SK-N-DZ (cell line): ENCODE results near the gene ASTN2.

Experiments used
- DNase-seq: peaks from one replicate; pipeline ENCODE4 v3.0.0-alpha.2; 2015; ENCODE audit warnings: low spot score

Gene ASTN2

GRCh38 chr9:116491219-116491618 lies 923.6 kb downstream of the ASTN2 start:
- no peak for DNase-seq

- DNase-seq, result no peak
Measured at GRCh38 chr9:116490321-116490720, 924.5 kb downstream of the ASTN2 start.

DNA sequence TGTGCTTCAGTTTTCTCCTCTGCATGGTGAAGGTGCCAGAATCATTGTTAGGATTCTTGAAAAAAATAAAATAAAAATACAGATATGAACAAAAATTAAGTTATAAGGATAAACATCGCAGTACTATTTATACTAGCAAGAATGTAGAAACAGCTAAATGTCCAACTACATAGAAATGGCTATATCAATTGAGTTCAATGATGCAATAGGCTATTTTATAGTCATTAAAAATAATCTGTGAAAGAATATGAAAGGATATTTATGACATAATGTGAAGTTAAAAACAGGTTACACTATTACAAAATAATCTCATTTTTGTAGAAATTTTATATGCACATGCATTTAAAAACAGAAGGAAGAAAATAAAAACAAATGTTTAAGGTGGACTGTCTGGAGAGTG lies 926.5 kb downstream of the ASTN2 start:
- no peak for DNase-seq

- DNase-seq, result no peak
Measured at GRCh38 chr9:116484492-116485061, 930.3 kb downstream of the ASTN2 start.

GRCh38 chr9:116483622-116484491 lies 931.0 kb downstream of the ASTN2 start:
- no peak for DNase-seq

DNA sequence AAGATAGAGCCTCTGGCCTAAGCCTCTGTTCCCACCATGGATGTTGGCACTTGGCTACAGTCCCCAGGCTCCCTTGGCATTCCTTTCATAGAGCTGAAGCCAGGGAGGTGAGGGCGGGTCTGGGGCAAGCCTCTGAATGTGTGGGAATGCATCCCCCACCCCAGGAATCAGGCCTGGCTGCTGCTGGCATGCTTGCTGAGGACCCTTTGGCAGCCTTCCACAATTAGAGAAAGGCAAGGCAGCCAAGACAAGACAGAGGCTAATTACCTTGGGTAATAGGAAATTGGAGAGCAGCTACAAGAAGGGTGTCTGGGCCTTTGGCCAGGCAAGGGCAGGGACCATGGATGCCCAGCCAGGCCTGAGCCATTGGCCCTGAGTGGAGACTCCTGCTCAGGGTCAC lies 932.1 kb downstream of the ASTN2 start:
- no peak for DNase-seq

GRCh38 chr9:116480700-116481099 lies 934.2 kb downstream of the ASTN2 start:
- DNase-seq, result no peak

DNA sequence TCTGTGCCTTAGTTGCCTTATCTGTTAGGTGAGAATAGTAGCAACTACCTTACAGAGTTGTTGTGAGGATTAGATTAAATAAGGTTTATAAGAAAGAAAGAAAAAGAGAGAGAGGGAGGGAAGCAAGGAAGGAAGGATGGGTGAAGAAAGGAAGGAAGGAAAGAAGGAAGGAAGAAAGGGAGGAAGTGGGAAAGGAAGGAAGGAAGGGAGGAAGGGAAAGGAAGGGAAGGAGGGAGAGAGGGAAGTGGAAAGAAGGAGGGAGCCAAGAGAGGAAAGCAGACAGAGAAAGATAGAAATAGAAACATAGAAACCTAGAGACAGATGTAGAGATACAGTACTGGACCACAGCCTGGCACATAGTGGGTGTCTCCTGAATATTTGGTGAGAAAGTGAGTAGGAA lies 934.9 kb downstream of the ASTN2 start:
- no peak for DNase-seq

- DNase-seq, result no peak
Measured at GRCh38 chr9:116479056-116479544, 935.8 kb downstream of the ASTN2 start.

- no peak for DNase-seq
Measured at GRCh38 chr9:116477584-116478141, 937.2 kb downstream of the ASTN2 start.

- no peak for DNase-seq
Measured at GRCh38 chr9:116476935-116477381, 937.9 kb downstream of the ASTN2 start.

DNA sequence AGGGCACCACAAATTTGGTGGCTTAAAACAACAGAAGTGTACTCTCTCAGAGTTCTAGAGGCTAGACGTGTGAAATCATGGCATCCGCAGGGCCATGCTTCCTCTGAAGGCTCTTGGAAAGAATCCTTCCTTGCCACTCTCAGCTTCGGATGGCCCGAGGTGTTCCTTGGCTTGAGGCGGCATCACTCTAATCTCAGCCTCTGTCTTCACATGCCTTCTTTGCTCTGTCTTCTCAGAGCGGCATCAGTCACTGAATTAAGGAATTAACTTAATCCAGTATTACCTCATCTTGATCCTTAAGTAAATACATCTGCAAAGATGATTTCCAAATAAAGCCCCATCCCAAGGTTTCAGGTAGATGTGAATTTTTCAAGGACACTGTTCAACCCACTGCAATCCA lies 938.9 kb downstream of the ASTN2 start:
- DNase-seq, result no peak

DNA sequence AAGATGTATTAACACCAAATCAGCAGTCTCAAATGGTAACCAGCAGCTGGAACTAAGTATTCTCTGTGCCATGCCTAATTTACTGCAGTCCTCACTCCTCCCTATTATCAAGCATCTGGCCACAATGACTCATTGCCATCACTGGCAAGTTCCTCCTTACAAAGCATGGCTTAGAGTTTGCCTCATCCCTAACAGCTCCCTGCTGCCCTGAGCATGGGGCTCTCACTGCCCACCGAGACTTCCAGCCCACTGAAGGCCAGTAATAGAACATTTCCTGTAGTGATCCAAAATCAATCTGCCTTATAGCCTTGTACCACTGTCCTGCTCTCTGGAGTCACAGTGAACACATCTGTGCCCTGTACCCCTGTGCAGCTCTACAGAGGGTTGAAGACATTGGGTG lies 939.7 kb downstream of the ASTN2 start:
- no peak for DNase-seq

DNA sequence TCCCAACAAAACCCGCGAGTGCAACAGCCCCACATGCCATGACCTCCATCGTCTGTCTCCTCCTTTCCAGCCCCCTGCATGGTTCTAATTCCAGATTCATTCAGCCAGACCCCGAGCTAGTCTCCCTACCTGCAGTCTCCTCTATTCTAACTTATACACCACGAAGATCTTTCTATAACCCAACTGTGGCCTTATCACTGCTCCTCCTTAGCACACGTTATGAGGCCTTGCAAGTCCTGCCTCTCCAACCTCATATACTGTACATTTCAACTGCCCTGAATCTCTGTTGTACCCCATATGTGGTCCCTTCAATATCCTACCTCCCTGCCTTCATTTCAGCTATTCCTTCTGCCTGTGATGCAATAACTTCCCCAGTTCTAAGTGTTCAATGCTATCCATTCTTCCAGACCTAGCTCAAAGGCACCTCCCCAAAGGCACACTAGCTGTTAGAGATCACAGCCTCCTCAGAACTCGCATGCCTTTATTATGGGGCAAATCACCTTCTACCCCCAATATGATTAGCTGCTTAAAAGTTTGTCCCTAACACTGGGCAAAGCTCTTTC lies 942.8 kb downstream of the ASTN2 start:
- no peak for DNase-seq

- DNase-seq, result no peak
Measured at GRCh38 chr9:116471093-116471906, 943.6 kb downstream of the ASTN2 start.

DNA sequence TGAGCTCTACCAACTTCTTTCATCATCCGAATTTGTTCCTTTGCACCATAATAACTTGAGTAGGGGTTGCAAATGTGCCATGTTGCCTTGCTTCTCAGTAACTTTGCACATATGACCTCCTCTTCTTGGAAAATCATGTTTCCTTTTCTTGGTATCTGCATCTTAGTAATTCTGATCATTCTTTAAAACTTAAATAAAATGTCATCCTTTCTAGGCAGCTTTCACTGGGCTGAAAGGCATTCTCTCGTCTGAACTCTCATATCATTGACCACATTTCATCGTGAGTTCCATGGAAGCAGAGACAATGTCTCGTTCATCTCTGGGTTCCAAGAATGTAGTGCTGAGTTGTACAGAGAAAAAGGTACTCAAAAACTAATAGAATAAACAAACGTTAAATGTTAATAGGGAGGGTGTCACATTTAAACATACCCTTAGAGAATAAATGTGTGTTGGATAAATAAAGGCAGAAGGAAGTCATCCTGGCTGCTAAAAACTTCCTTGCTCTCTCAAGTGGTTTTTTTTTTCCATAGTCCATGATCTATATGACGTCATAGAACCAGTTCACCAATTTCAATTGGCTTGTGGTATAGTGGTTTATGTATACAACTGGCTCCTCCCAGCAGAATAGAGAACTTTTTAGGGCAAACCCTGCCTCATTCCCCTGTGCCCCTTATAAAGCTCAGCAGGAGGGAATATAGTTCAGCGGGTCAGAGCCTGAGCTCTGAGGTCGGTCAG lies 945.9 kb downstream of the ASTN2 start:
- no peak for DNase-seq

DNA sequence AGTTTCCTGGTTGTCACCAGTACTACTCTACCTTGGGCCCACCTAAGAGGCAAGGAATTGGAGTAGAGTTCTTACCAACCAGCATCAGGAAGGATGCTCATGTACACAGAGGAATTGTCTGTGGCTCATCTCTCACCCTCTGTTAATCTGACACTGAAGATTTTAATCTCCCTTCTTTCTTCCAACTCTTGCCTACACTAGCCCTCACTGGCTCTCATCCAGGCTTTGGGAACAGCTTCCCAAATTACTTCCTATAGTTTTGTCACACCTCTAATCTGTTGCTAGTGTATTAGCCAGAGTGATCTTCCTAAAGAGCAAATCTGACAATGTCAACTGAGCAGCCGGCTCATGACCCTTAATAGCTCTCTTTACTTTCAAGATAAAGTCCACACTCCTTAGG lies 946.5 kb downstream of the ASTN2 start:
- DNase-seq, result no peak

GRCh38 chr9:116467740-116468351 lies 947.0 kb downstream of the ASTN2 start:
- no peak for DNase-seq

GRCh38 chr9:116466271-116467235 lies 948.3 kb downstream of the ASTN2 start:
- no peak for DNase-seq
